Stimulated activated CD8-positive, alpha-beta memory T cell treated with anti-CD3 and anti-CD28 coated beads, Interleukin-4, amount 100 ng/mL, for 1 hour (primary cell): Measurements from ENCODE around the gene S1PR4.
"Not testable (repeated sequence)": the region's sequence is repeated elsewhere in the genome, so short reads cannot be mapped to it uniquely, and the experiment has no call there.

Experiments used
- DNase-seq, 2 donors: peaks; one replicate each; pipeline ENCODE4 v3.0.0-alpha.2; 2020; ENCODE audit warnings: low read depth in 2 of 2, low spot score in 1 of 2

S1PR4 gene

GRCh38 chr19:3176715-3177501, 1.7 kb upstream of the S1PR4 start:
- DNase-seq, result peak; percentile 48 to 56

GRCh38 chr19:3178973-3179738, 587 bp downstream of the S1PR4 start:
- DNase-seq, result no peak

- no peak for DNase-seq
Measured at GRCh38 chr19:3179739-3180293, 1.2 kb downstream of the S1PR4 start.

GRCh38 chr19:3183721-3184641, 5.4 kb downstream of the S1PR4 start:
- DNase-seq, result no peak

GRCh38 chr19:3184847-3185460, 6.4 kb downstream of the S1PR4 start:
- DNase-seq, result peak in 1 of 2 donors; percentile 29

- peak; percentile 77 to 86 for DNase-seq
Measured at GRCh38 chr19:3185461-3186159, 7.0 kb downstream of the S1PR4 start, which contains the start of gene NCLN. TSS of gene NCLN (plus strand) at chr19:3185930. CDS start at chr19:3186031, 101 bp downstream.

- DNase-seq, result no peak
Measured at GRCh38 chr19:3186160-3186688, 7.7 kb downstream of the S1PR4 start.

- no peak for DNase-seq
Measured at GRCh38 chr19:3186891-3187661, 8.5 kb downstream of the S1PR4 start.

GRCh38 chr19:3187662-3188511, 9.3 kb downstream of the S1PR4 start:
- DNase-seq, result no peak

- DNase-seq, result no peak
Measured at GRCh38 chr19:3188627-3189596, 10.3 kb downstream of the S1PR4 start.

- no peak for DNase-seq
Measured at GRCh38 chr19:3189702-3190469, 11.3 kb downstream of the S1PR4 start.

GRCh38 chr19:3190470-3190770, 11.9 kb downstream of the S1PR4 start:
- DNase-seq, result no peak

GRCh38 chr19:3190921-3191805, 12.6 kb downstream of the S1PR4 start:
- no peak for DNase-seq

- DNase-seq, result not testable (repeated sequence)
Measured at GRCh38 chr19:3191806-3192104, 13.2 kb downstream of the S1PR4 start.

GRCh38 chr19:3192228-3192635, 13.7 kb downstream of the S1PR4 start:
- no peak for DNase-seq
